HepG2 (cell line): ENCODE data around the gene PLXNA1.

Experiments used
- ATF3 ChIP-seq: sonication (generic); formaldehyde crosslinking; IDR thresholded peaks from 2 replicates; pipeline ENCODE4 v1.4.0; 2020; ENCODE audit warnings: missing genetic modification reagents
- CEBPZ ChIP-seq: IDR thresholded peaks from 2 replicates; pipeline ENCODE4 v1.6.1; 2012; ENCODE audit warnings: low read length, improper control_type of control experiment
- CTCF ChIP-seq: sonication (generic); formaldehyde crosslinking; IDR thresholded peaks from 2 replicates; pipeline ENCODE4 v1.5.0; 2020; ENCODE audit warnings: mild to moderate bottlenecking, missing genetic modification reagents, moderate library complexity
- DZIP1 ChIP-seq: sonication (generic); formaldehyde crosslinking; IDR thresholded peaks from 2 replicates; pipeline ENCODE4 v1.5.0; 2020; ENCODE audit warnings: mild to moderate bottlenecking, missing genetic modification reagents
- IRF1 ChIP-seq: sonication (generic); formaldehyde crosslinking; IDR thresholded peaks from 2 replicates; pipeline ENCODE4 v1.4.0; 2020; ENCODE audit warnings: low read depth, mild to moderate bottlenecking, missing genetic modification reagents
- MEIS2 ChIP-seq: sonication (generic); formaldehyde crosslinking; IDR thresholded peaks from 2 replicates; pipeline ENCODE4 v1.9.0; 2021; ENCODE audit warnings: mild to moderate bottlenecking, missing genetic modification reagents
- NFIC ChIP-seq: IDR thresholded peaks from 2 replicates; pipeline ENCODE4 v1.6.1; 2012; ENCODE audit warnings: mild to moderate bottlenecking, low read length, inconsistent platforms
- NR3C1 ChIP-seq: sonication (generic); formaldehyde crosslinking; IDR thresholded peaks from 2 replicates; pipeline ENCODE4 v1.4.0; 2020; ENCODE audit warnings: missing genetic modification reagents
- RELA ChIP-seq: sonication (generic); formaldehyde crosslinking; IDR thresholded peaks from 2 replicates; pipeline ENCODE4 v1.4.0; 2020; ENCODE audit warnings: missing genetic modification reagents
- RXRA ChIP-seq: sonication (generic); formaldehyde crosslinking; IDR thresholded peaks from 2 replicates; pipeline ENCODE4 v1.5.1; 2020; ENCODE audit warnings: missing genetic modification reagents
- TCF7L2 ChIP-seq: IDR thresholded peaks from 2 replicates; pipeline ENCODE4 v1.6.1; 2011; ENCODE audit warnings: mild to moderate bottlenecking, low read depth, low read length, moderate library complexity
- ZNF292 ChIP-seq: sonication (generic); formaldehyde crosslinking; IDR thresholded peaks from 2 replicates; pipeline ENCODE4 v1.8.1; 2022; ENCODE audit warnings: mild to moderate bottlenecking, low read depth, missing genetic modification reagents, borderline replicate concordance

GRCh38 chr3:126959921-126960603 is 22.9 kb upstream of the PLXNA1 start:
- TF ChIP-seq NR3C1 (no peak), CEBPZ (no peak), ATF3 (CRISPR knock-in tag) (no peak), IRF1 (CRISPR knock-in tag) (no peak), DZIP1 (no peak), NFIC (no peak), MEIS2 (CRISPR knock-in tag) (no peak), RXRA (CRISPR knock-in tag) (no peak), RELA (no peak), CTCF (peak; percentile 22; the same call in 1 of the 2 replicates), TCF7L2 (no peak), ZNF292 (no peak)
